Stimulated activated CD8-positive, alpha-beta memory T cell treated with anti-CD3 and anti-CD28 coated beads, Interleukin-12 subunit alpha, Interleukin-12 subunit beta, amount 100 ng/mL, for 4 hours (primary cell): Measurements from ENCODE around the gene GTF2H4.
A peak's percentile ranks its signal among the peaks of the same experiment; 100 is the strongest.

Source experiments
- DNase-seq: peaks from one replicate; pipeline ENCODE4 v3.0.0-alpha.2; 2020; ENCODE audit warnings: low read depth

GTF2H4 gene

GRCh38 chr6:30882759-30883684 is 25.0 kb upstream of the GTF2H4 start:
- no peak for DNase-seq

- DNase-seq: peak; percentile 40
Measured at GRCh38 chr6:30883685-30884520, 24.1 kb upstream of the GTF2H4 start, which contains the start of gene DDR1. Gene DDR1, plus strand, starts transcription at chr6:30884519. Its CDS starts 4,211 bp downstream, at chr6:30888730.

- peak; percentile 21 for DNase-seq
Measured at GRCh38 chr6:30884521-30885480, 23.2 kb upstream of the GTF2H4 start.

- DNase-seq: no peak
Measured at GRCh38 chr6:30885481-30885998, 22.5 kb upstream of the GTF2H4 start.

GRCh38 chr6:30885999-30886896 is 21.8 kb upstream of the GTF2H4 start:
- DNase-seq: no peak

GRCh38 chr6:30886897-30887255 is 21.1 kb upstream of the GTF2H4 start:
- no peak for DNase-seq

GRCh38 chr6:30887901-30888815 is 19.8 kb upstream of the GTF2H4 start:
- DNase-seq: no peak

- no peak for DNase-seq
Measured at GRCh38 chr6:30888816-30889495, 19.1 kb upstream of the GTF2H4 start.

GRCh38 chr6:30889496-30889885 is 18.5 kb upstream of the GTF2H4 start:
- no peak for DNase-seq

GRCh38 chr6:30889921-30890645 is 17.9 kb upstream of the GTF2H4 start:
- no peak for DNase-seq

GRCh38 chr6:30890646-30891449 is 17.2 kb upstream of the GTF2H4 start:
- no peak for DNase-seq

- DNase-seq: no peak
Measured at GRCh38 chr6:30891450-30891723, 16.6 kb upstream of the GTF2H4 start.

GRCh38 chr6:30891816-30892538 is 16.0 kb upstream of the GTF2H4 start:
- no peak for DNase-seq

GRCh38 chr6:30893001-30893591 is 14.9 kb upstream of the GTF2H4 start:
- DNase-seq: no peak

- DNase-seq: no peak
Measured at GRCh38 chr6:30893666-30894065, 14.3 kb upstream of the GTF2H4 start.

GRCh38 chr6:30894381-30894780 is 13.6 kb upstream of the GTF2H4 start:
- no peak for DNase-seq
